Neural cell (in vitro differentiated cells): ENCODE data around the gene RAB1A. TPM values are rescaled to one million over a fixed set of nuclear protein-coding genes. Genes with fewer than 3 reads are reported as not detected.

Experiments
- H2AFZ ChIP-seq: fragments of 200-600, 300-800 bp; sonication (generic), shearing (Covaris generic); 2 replicates; pipeline ENCODE4 v1.6.0; 2014; ENCODE audit warnings: low read depth, mild to moderate bottlenecking, antibody characterized with exemption, low read length, moderate library complexity
- H3F3A ChIP-seq: fragments of 200-600 bp; shearing (Covaris generic); 2 replicates; pipeline ENCODE4 v1.6.1; 2016; ENCODE audit warnings: mild to moderate bottlenecking, moderate library complexity, mixed read lengths, antibody characterized with exemption, low read length; ENCODE audit not compliant: insufficient read depth, poor library complexity, severe bottlenecking
- H3K27ac ChIP-seq: fragments of 200-600, 300-800 bp; sonication (generic), shearing (Covaris generic); 2 replicates; pipeline ENCODE4 v1.5.1; 2014; ENCODE audit warnings: mild to moderate bottlenecking, low read length, moderate library complexity
- H3K27me3 ChIP-seq: fragments of 300-800, 200-600 bp; sonication (generic), shearing (Covaris generic); 2 replicates; pipeline ENCODE4 v1.6.0; 2014; ENCODE audit warnings: mild to moderate bottlenecking, low read depth, low read length, moderate library complexity; ENCODE audit not compliant: insufficient read depth
- H3K36me3 ChIP-seq: fragments of 300-800, 200-600 bp; sonication (generic), shearing (Covaris generic); 2 replicates; pipeline ENCODE4 v1.5.1; 2014; ENCODE audit warnings: mild to moderate bottlenecking, antibody characterized with exemption, low read length, moderate library complexity; ENCODE audit not compliant: insufficient read depth
- H3K4me2 ChIP-seq: fragments of 300-800, 200-600 bp; sonication (generic), shearing (Covaris generic); 2 replicates; pipeline ENCODE4 v1.6.0; 2014; ENCODE audit warnings: mild to moderate bottlenecking, low read length
- H3K4me3 ChIP-seq: fragments of 300-800, 200-600 bp; sonication (generic), shearing (Covaris generic); 2 replicates; pipeline ENCODE4 v1.5.1; 2014; ENCODE audit warnings: mild to moderate bottlenecking, low read length, moderate library complexity
- H3K79me2 ChIP-seq: fragments of 200-600 bp; shearing (Covaris generic); replicated peaks from 2 replicates; pipeline ENCODE4 v1.6.0; 2014; ENCODE audit warnings: mild to moderate bottlenecking, low read length, moderate library complexity; ENCODE audit not compliant: insufficient read depth
- H3K9ac ChIP-seq: fragments of 300-800, 200-600 bp; sonication (generic), shearing (Covaris generic); 2 replicates; pipeline ENCODE4 v1.6.1; 2016; ENCODE audit warnings: mild to moderate bottlenecking, low read length, mixed read lengths
- H3K9me2 ChIP-seq: fragments of 200-600 bp; shearing (Covaris generic); 2 replicates; pipeline ENCODE4 v1.6.1; 2016; ENCODE audit warnings: mild to moderate bottlenecking, low read length, mixed read lengths; ENCODE audit not compliant: insufficient read depth
- H3K9me3 ChIP-seq: fragments of 200-600, 300-800 bp; sonication (generic), shearing (Covaris generic); 2 replicates; pipeline ENCODE4 v1.6.1; 2016; ENCODE audit warnings: mild to moderate bottlenecking, mixed run types, low read length, moderate library complexity, mixed read lengths
- H4K20me1 ChIP-seq: fragments of 200-600 bp; shearing (Covaris generic); 2 replicates; pipeline ENCODE4 v1.6.1; 2016; ENCODE audit warnings: mild to moderate bottlenecking, mixed run types; ENCODE audit not compliant: insufficient read depth
- CTCF ChIP-seq: fragments of 450-650 bp; IDR thresholded peaks from 2 replicates; pipeline ENCODE4 v1.5.1; 2014; ENCODE audit warnings: antibody characterized with exemption, mild to moderate bottlenecking, moderate library complexity; ENCODE audit not compliant: poor library complexity, severe bottlenecking
- EP300 ChIP-seq: fragments of 450-650 bp; conservative IDR thresholded peaks from 2 replicates; pipeline ENCODE4 v1.6.1; 2014; ENCODE audit warnings: antibody characterized with exemption, mild to moderate bottlenecking, moderate library complexity; ENCODE audit not compliant: poor library complexity, severe bottlenecking
- EZH2 ChIP-seq: fragments of 200-600, 300-800 bp; shearing (Covaris generic), sonication (generic); IDR thresholded peaks from 2 replicates; pipeline ENCODE4 v1.6.1; 2014; ENCODE audit warnings: antibody characterized with exemption, low read length, borderline replicate concordance, mild to moderate bottlenecking; ENCODE audit not compliant: insufficient read depth, poor library complexity, severe bottlenecking
- MXI1 ChIP-seq: fragments of 450-650 bp; conservative IDR thresholded peaks from 2 replicates; pipeline ENCODE4 v1.6.1; 2014; ENCODE audit warnings: antibody characterized with exemption, mild to moderate bottlenecking; ENCODE audit not compliant: poor library complexity, severe bottlenecking
- POLR2AphosphoS5 ChIP-seq: IDR thresholded peaks from 2 replicates; pipeline ENCODE4 v1.6.1; 2012
- RAD21 ChIP-seq: fragments of 450-650 bp; conservative IDR thresholded peaks from 2 replicates; pipeline ENCODE4 v1.6.1; 2014; ENCODE audit warnings: antibody characterized with exemption, mild to moderate bottlenecking, moderate library complexity
- REST ChIP-seq: IDR thresholded peaks from 2 replicates; pipeline ENCODE4 v1.6.1; 2012; ENCODE audit warnings: borderline replicate concordance
- SMC3 ChIP-seq: fragments of 450-650 bp; conservative IDR thresholded peaks from 2 replicates; pipeline ENCODE4 v1.6.1; 2014; ENCODE audit warnings: antibody characterized with exemption, mild to moderate bottlenecking, moderate library complexity; ENCODE audit not compliant: poor library complexity
- TAF1 ChIP-seq: IDR thresholded peaks from 2 replicates; pipeline ENCODE4 v1.6.1; 2012; ENCODE audit warnings: low read depth
- polyA plus RNA-seq: library from polyadenylated mRNA; depleted of rRNA; stranded (reverse); fragments of >200 nt; gene quantifications from 2 replicates; pipeline ENCODE4 v1.2.3, GENCODE V29; 2014

RAB1A gene
- polyA plus RNA-seq, 1 donor from 2014 or later, result 240 TPM

- TF ChIP-seq EZH2 (no peak), TAF1 (no peak), CTCF (no peak), EP300 (no peak), POLR2AphosphoS5 (no peak), MXI1 (no peak), RAD21 (no peak), SMC3 (no peak)
- Histone ChIP-seq H3K4me2 (no peak overlapping the region), H2AFZ (no peak overlapping the region), H3K9ac (no peak overlapping the region), H3K79me2 (peaks cover 2% of the 10 kb centered on the region), H4K20me1 (peaks cover 3% of the 10 kb centered on the region), H3K9me3 (no peaks in the 10 kb centered on the region), H3F3A (no peaks in the 10 kb centered on the region), H3K27ac (no peak overlapping the region), H3K9me2 (no peaks in the 10 kb centered on the region), H3K36me3 (peaks cover 15% of the 10 kb centered on the region), H3K27me3 (no peaks in the 10 kb centered on the region), H3K4me3 (no peak overlapping the region)
Observed at GRCh38 chr2:65073879-65074565, 55.9 kb downstream of the RAB1A start.

DNA sequence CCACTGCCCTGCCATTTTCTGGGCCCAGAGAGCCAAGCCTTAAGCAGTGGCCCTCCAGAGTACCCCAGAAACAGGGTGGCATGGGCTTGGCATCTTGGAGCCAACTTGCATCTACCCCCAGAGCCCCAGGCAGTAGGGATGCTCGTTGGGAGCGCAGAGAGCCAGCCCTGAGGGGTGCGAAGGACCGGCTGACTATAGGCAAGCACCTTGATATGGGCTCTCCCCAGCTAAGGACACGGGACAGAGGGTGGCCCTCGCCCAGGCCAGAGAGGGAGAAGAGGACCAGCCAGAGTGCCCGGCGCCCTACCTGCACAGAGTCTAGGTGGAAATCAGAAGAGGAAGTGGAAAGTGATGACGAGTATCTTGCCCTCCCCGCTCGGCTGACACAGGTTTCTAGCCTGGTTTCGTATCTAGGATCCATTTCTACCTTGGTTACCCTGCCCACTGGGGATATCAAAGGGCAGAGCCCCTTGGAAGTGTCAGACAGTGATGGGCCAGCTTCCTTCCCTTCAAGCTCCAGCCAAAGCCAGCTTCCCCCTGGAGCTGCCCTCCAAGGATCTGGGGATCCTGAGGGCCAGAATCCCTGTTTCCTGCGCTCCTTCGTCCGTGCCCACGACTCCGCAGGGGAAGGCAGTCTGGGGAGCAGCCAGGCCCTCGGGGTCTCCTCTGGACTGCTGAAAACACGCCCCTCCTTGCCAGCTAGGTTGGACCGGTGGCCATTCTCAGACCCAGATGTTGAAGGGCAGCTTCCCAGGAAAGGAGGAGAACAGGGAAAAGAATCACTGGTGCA is 57.5 kb downstream of the RAB1A start:
- Histone ChIP-seq H3K27ac (no peak overlapping the region), H3K36me3 (peaks cover 9% of the 10 kb centered on the region), H3F3A (no peaks in the 10 kb centered on the region), H3K9ac (no peak overlapping the region), H4K20me1 (peaks cover 3% of the 10 kb centered on the region), H3K4me2 (no peak overlapping the region), H3K27me3 (no peaks in the 10 kb centered on the region), H3K79me2 (peaks cover 4% of the 10 kb centered on the region), H3K9me2 (no peaks in the 10 kb centered on the region), H2AFZ (no peak overlapping the region), H3K4me3 (no peak overlapping the region), H3K9me3 (no peaks in the 10 kb centered on the region)
- TF ChIP-seq TAF1 (no peak), CTCF (no peak), SMC3 (no peak), REST (no peak), POLR2AphosphoS5 (no peak)
